Esophagus muscularis mucosa (tissue), 4 donors: ENCODE data around the gene KRTAP16-1. TPM values are rescaled to one million over a fixed set of nuclear protein-coding genes. Genes with fewer than 3 reads are reported as not detected.

Experiments
- DNase-seq: peaks from one replicate; pipeline ENCODE4 v3.0.0-alpha.2; 2017; ENCODE audit errors: extremely low spot score
- H3K27ac ChIP-seq, 4 donors: fragments of 200-600 bp; sonication (generic); replicated peaks in 1 of 4; 1 replicate in 3 of 4; 2 replicates in 1 of 4; pipeline ENCODE4 v1.5.1; 2016 to 2019; ENCODE audit warnings: mild to moderate bottlenecking in 1 of 4
- H3K27me3 ChIP-seq, 4 donors: fragments of 200-600 bp; sonication (generic); one replicate each; pipeline versions ENCODE4 v1.5.1 to v1.6.0; 2016 to 2019
- H3K36me3 ChIP-seq, 4 donors: fragments of 200-600 bp; sonication (generic); one replicate each; pipeline ENCODE4 v1.5.1; 2016 to 2019
- H3K4me1 ChIP-seq, 4 donors: fragments of 200-600 bp; sonication (generic); one replicate each; pipeline ENCODE4 v1.5.1; 2016 to 2019
- H3K4me3 ChIP-seq, 4 donors: fragments of 200-600 bp; sonication (generic); 1 replicate in 2 of 4; 2 replicates in 2 of 4; pipeline ENCODE4 v1.5.1; 2016 to 2019; ENCODE audit warnings: mild to moderate bottlenecking in 4 of 4, moderate library complexity in 1 of 4
- H3K9me3 ChIP-seq, 4 donors: fragments of 200-600 bp; sonication (generic); 1 replicate in 3 of 4; 2 replicates in 1 of 4; pipeline ENCODE4 v1.5.1; 2016 to 2019
- EP300 ChIP-seq: sonication (generic); formaldehyde crosslinking; IDR thresholded peaks from one replicate; pipeline ENCODE4 v1.6.1; 2017; ENCODE audit warnings: antibody characterized with exemption
- POLR2A ChIP-seq: fragments of 450-650 bp; IDR thresholded peaks from one replicate; pipeline ENCODE4 v1.6.1; 2017; ENCODE audit warnings: antibody characterized with exemption, moderate library complexity, mild to moderate bottlenecking, low read depth
- POLR2AphosphoS5 ChIP-seq, 2 donors: sonication (generic); formaldehyde crosslinking; IDR thresholded peaks; one replicate each; pipeline ENCODE4 v1.6.1; 2017; ENCODE audit warnings: antibody characterized with exemption in 2 of 2
- WGBS: methylation state at CpG from one replicate; pipeline ENCODE4 v1.1.5; 2018; 5-methylcytosine and 5-hydroxymethylcytosine counted together
- intact Hi-C: fragments of 100-400 bp; cut with DNase I; formaldehyde crosslinking; loops from one replicate; pipeline ENCODE4 v1.15.1; 2023
- total RNA-seq, 4 donors: library from RNA; depleted of rRNA; stranded (reverse); fragments of >200 nt; gene quantifications; one replicate each; pipeline versions ENCODE4 v1.1.0 to v1.2.1, GENCODE V29; 2016
- TF ChIP-seq, protein P1 (sequence below), 3 experiments: fragments of 200-600 bp in 2 of 3; fragments of 450-650 bp in 1 of 3; sonication (generic) in 2 of 3; IDR thresholded peaks; one replicate each; pipeline ENCODE4 v1.5.1; 2017 to 2019; ENCODE audit warnings: antibody characterized with exemption in 3 of 3, mild to moderate bottlenecking in 2 of 3, moderate library complexity in 1 of 3

KRTAP16-1 gene
- total RNA-seq, 4 donors from 2014 or later = not detected

DNA sequence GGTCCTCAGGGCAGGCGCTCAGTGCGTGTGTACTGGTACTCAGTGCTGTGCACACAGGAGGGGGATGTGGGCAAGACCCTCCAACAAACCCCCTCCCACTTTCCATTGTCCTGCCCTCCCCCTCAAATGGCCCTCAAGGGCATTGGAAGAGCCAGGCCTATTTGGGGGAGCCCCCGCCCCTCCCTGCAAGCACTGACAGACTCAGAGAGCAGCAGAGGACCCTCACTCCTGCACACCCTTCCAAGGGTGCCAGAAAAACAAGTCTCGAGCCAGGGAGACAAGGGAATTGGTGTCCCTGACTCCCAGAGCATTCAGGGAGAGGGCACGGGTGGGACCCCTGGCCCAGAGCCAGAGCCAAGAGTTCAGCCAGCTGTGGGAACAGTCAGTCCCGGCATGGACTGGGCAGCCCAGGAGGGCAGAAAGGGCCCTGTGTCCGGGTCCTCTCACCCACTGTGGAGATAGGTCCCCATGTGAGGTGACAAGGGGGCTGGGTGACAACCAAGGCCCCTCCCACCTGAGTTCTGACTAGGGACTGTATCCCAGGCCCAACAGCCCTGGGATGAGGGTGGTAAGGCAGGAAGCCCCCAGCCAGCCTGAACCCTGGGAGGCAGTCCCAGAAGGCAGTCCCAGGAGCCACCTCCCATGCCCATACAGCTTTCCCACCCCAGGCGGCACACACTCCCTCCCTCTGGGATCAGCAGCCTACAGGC, 18.5 kb upstream of the KRTAP16-1 start:
- TF ChIP-seq, protein P1, sequence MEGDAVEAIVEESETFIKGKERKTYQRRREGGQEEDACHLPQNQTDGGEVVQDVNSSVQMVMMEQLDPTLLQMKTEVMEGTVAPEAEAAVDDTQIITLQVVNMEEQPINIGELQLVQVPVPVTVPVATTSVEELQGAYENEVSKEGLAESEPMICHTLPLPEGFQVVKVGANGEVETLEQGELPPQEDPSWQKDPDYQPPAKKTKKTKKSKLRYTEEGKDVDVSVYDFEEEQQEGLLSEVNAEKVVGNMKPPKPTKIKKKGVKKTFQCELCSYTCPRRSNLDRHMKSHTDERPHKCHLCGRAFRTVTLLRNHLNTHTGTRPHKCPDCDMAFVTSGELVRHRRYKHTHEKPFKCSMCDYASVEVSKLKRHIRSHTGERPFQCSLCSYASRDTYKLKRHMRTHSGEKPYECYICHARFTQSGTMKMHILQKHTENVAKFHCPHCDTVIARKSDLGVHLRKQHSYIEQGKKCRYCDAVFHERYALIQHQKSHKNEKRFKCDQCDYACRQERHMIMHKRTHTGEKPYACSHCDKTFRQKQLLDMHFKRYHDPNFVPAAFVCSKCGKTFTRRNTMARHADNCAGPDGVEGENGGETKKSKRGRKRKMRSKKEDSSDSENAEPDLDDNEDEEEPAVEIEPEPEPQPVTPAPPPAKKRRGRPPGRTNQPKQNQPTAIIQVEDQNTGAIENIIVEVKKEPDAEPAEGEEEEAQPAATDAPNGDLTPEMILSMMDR (IDR thresholded peaks at IDR 0.05) = no peak
- TF ChIP-seq POLR2A (no peak), POLR2AphosphoS5 (IDR thresholded peaks at IDR 0.05) (no peak), EP300 (no peak)
- no peaks in the 10 kb centered on the region for H3K27me3 ChIP-seq
- H3K36me3 ChIP-seq = no peaks in the 10 kb centered on the region

DNA sequence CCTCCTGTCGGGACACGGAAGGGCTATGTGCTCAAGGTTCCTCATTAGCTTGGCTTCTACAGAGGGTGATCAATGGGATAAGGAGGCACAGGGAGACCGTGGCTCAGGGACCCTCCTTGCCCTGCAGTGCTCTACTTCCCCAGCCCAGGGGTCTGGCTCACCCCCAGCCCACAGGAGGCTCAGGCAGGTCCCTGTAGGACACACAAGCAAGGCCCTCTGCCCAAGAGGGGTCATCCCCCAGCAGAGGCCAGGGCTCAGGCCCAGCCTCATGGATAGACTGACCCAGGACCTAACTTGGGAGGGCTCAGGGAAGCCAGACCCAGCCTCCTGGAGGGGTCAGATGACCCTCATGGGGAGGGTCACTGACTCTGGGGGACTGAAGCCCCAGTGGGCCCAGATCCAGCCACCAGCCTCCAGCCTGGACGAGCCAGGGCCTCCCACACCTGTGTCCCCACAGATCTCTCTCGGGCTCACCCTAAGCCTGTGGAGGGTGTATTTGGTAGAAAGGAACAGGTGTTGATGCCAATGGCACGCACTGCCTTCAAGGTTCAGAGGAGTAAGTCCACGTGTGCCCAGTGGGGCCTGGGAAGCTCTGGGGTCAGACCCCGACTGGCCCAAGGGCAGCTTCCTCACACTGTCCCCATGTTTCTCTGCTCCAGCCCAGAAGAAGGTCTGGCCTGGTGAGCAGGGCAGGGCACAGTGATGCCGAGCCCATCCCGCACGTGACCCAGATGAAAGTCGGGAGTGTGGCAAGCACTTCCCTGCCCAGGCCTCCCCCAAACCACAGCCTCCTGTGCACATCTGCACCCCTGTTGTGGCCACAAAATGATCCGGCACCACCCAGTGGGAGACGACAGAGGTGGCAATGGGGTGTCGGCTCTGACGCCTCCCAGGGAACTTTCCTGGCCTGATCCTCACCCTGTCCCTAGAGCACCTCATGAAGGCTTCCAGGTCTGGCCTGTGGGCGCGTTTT, 17.4 kb upstream of the KRTAP16-1 start:
- TF ChIP-seq POLR2A = no peak
- TF ChIP-seq POLR2AphosphoS5 (IDR thresholded peaks at IDR 0.05) = no peak
- no peak for TF ChIP-seq EP300
- TF ChIP-seq, protein P1 (IDR thresholded peaks at IDR 0.05) = no peak
- no peak for DNase-seq
- Histone ChIP-seq H3K27ac (no peak overlapping the region), H3K4me1 (no peaks in the 10 kb centered on the region), H3K9me3 (no peaks in the 10 kb centered on the region), H3K36me3 (no peaks in the 10 kb centered on the region), H3K4me3 (no peak overlapping the region), H3K27me3 (no peaks in the 10 kb centered on the region)
- intact Hi-C loops = no loop called here
- 91% methylated on average over 14 of the region's 18 CpGs for WGBS

More for the DNA sequence above, 18.5 kb upstream of the KRTAP16-1 start:
- H3K9me3 ChIP-seq = no peaks in the 10 kb centered on the region
- H3K4me1 ChIP-seq = no peaks in the 10 kb centered on the region
- H3K4me3 ChIP-seq = no peak overlapping the region
- intact Hi-C loops = no loop called here
- WGBS = 97% methylated on average over 6 of the region's 8 CpGs
- no peak overlapping the region for H3K27ac ChIP-seq
- no peak for DNase-seq

DNA sequence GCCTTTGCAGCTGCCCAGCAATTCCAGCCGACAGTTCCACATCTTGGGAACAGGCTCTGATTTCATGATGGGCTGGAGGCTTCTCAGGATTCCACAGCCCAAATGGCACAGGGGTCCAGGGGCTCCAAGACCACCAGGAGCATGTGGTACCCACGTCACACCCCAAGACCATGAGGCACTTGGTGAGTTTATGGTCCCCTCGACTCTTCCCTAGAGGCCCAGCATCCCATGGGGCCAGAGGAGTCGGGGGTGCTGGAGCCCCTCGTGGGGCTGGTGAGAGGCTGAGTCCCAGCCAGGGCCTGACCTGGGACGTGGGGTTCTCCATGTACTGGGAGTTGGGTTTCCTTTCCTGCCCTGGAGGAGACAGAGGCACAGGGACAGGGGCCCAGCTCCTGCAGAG, 16.5 kb upstream of the KRTAP16-1 start:
- Histone ChIP-seq H3K4me3 (no peak overlapping the region), H3K27me3 (no peaks in the 10 kb centered on the region), H3K9me3 (no peaks in the 10 kb centered on the region), H3K27ac (no peak overlapping the region), H3K4me1 (no peaks in the 10 kb centered on the region), H3K36me3 (no peaks in the 10 kb centered on the region)
- intact Hi-C loops = no loop called here
- no peak for DNase-seq
- 100% methylated on average over 1 of the region's 6 CpGs for WGBS
- TF ChIP-seq POLR2AphosphoS5 (IDR thresholded peaks at IDR 0.05) (no peak), POLR2A (no peak), EP300 (no peak)
- TF ChIP-seq, protein P1 (IDR thresholded peaks at IDR 0.05) = no peak

DNA sequence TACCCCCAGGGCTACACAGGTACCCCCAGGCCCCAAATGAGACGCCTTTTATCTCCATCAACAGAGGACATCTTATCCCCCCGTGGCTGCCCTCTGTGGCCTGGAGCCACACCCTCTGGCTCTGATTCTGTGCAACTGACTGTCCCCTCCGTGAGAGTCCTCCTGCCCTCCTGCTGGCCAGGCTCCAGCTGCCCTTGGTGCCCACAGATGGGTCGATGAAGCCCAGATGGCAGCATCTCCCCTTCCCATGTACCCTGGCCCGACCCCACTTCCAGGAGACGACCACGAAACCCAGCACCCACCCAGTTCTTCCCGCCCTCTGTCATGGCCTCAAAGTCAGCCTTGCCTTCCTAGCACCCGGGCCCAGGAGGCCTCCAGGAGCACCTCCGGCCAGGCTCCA, 16.0 kb upstream of the KRTAP16-1 start:
- H3K4me3 ChIP-seq = no peak overlapping the region
- intact Hi-C loops = no loop called here
- no peak overlapping the region for H3K27ac ChIP-seq
- 89% methylated on average over 3 of the region's 10 CpGs for WGBS
- H3K27me3 ChIP-seq = no peaks in the 10 kb centered on the region
- H3K9me3 ChIP-seq = peaks cover 0 to 4% (median 0%) of the 10 kb centered on the region in 4 donors
- DNase-seq = no peak
- H3K4me1 ChIP-seq = no peaks in the 10 kb centered on the region
- H3K36me3 ChIP-seq = no peaks in the 10 kb centered on the region
- TF ChIP-seq POLR2A = no peak
- no peak for TF ChIP-seq EP300
- no peak for TF ChIP-seq POLR2AphosphoS5 (IDR thresholded peaks at IDR 0.05)
